CD4-positive, alpha-beta T cell treated with Interleukin-12 subunit alpha and Interleukin-12 subunit beta, for 1 hour (primary cell): ENCODE measurements around the gene ANTKMT.
A peak's percentile ranks its signal among the peaks of the same experiment; 100 is the strongest.

Source experiments
- DNase-seq: peaks from one replicate; pipeline ENCODE4 v3.0.0-alpha.2; 2020

The ANTKMT gene

GRCh38 chr16:715477-716199, 5.3 kb upstream of the ANTKMT start:
- no peak for DNase-seq

- no peak for DNase-seq
Measured at GRCh38 chr16:716200-716568, 4.8 kb upstream of the ANTKMT start.

DNA sequence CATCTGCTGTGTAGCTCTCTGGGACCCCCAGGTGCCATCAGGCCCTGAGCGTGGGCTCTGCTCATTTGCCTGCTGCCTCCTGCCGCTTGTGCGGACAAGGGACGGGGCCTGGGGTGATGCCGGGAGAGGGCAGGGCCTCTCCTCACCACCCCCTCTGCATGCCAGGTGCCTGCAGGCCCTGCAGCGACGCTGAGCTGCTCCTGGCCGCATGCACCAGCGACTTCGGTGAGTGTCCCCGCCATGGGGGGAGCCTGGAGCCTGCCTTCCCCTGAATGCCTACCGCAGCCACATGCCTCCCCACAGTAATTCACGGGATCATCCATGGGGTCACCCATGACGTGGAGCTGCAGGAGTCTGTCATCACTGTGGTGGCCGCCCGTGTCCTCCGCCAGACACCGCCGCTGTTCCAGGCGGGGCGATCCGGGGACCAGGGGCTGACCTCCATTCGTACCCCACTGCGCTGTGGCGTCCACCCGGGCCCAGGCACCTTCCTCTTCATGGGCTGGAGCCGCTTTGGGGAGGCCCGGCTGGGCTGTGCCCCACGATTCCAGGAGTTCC, 4.1 kb upstream of the ANTKMT start:
- DNase-seq = no peak

GRCh38 chr16:717450-718245, 3.3 kb upstream of the ANTKMT start:
- no peak for DNase-seq

GRCh38 chr16:718389-718788, 2.6 kb upstream of the ANTKMT start:
- DNase-seq = no peak

- no peak for DNase-seq
Measured at GRCh38 chr16:718922-719321, 2.0 kb upstream of the ANTKMT start.

DNA sequence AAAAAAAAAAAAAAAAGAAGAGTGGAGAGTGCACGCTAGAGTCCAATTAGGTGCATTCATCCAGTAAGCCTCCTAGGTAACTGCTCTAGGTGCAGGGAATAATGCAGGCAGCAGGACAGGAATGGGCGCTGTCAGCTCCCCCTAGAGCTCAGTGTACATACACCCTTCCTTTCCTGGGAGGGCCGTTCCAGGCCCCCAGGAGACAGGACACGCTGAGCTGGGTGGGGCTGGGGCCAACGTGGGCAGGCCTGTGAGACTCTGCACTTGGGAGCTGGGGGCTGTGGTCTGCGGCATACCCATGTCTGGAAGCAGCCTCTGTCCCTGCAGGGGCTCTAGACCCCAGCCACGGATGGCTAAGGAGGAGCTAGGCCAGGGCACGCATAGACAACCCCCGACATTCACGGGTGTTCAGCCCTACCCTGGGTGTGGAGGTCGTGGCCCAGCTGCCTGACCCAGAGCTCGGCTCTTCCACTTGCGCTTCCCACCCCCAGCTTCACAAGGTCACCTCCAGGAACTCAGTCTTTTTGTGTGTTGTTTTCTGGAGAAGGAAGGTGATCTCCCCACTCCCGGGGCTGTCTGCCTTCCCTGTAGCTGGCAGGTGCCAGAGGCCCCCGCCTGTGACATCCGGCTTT, 1.0 kb upstream of the ANTKMT start:
- no peak for DNase-seq

- peak; percentile 35 for DNase-seq
Measured at GRCh38 chr16:720447-720989, 428 bp upstream of the ANTKMT start.

DNA sequence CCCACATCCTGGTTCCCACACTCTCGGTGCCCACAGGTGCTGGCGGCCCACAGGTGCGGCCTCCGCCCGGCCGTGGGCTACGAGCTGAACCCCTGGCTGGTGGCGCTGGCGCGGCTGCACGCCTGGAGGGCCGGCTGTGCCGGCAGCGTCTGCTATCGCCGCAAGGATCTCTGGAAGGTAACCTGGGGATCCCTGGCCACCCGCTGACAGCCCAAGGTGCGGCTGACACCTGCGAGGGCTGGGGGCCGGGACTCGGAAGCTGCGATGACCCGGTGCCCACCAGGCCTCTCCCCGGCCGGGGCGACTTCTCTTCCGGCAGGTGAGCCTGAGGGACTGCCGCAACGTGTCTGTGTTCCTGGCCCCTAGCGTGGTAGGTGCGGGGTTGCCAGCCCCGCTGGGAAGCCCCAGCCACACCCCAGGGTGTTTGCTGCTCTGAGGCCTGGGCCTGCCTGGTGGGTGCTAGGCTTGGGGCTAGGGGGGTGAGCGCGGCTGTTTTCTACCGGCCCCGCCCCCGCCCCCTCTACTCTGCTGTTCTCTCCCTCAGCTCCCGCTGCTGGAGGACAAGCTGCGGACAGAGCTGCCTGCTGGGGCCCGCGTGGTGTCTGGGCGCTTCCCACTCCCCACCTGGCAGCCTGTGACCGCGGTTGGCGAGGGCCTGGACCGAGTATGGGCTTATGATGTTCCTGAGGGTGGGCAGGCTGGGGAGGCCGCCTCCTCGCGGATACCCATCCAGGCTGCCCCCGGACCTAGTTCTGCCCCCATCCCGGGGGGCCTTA, 1.0 kb downstream of the ANTKMT start:
- DNase-seq = peak; percentile 53

DNA sequence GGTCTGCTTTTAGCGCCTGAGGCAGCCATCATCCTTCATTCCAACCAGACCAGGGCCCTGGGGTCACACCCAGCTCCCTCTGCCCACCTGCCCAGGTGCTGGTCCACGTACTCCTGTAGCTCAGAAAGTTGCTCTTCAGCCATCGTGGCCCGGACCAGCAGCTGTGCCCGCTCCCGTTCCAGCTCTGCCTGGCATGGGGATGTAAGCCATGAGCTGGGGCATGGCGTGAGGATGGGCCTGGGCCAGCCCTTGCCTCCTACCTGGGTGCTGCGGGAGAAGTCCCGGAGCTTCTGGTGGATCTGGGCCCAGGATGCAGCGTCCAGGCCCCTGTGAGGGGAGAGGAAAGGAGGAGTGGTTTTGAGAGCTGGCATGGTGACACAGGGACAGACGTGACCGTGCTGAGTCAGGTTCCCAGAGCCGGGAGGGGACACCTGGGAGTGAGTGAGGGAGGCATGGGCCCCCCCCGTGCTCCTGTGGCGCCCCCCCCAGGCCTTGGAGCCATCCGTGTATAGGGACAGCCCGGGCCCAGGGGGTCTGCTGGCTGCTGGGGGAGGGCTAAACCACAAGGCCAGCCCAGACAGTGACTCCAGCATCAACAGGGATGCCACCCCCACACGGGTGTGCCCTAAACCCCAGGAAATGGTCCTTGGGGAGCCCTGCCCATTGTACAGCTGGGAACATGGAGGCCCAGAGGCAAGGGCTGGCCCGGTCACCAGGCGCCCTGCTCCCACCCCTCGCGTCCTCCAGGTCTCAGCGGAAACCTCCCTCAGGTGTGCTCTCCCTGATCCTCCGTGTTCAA, 2.1 kb downstream of the ANTKMT start:
- no peak for DNase-seq

DNA sequence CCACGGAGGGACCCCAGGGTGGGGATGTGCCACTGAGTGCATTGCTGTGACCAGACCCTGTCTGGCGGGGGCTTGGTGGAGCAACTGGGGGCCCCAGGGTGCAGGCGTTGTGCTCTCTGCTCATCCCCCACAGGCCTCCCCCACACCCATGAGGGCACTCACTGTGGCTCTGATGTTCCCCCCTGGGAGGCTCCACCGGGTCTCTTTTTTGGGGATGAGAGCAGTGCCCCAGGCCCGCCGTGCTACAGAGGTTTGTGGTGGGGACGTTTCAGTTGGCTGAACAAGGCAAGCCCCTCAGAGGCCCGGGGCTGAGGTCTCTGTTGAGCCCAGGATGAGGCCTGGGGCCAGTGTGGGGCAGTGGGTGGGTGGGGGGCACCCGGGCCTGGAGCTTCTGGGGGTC, 2.7 kb downstream of the ANTKMT start:
- DNase-seq = no peak

GRCh38 chr16:724188-725040, 3.5 kb downstream of the ANTKMT start:
- DNase-seq = no peak

GRCh38 chr16:725041-725376, 4.1 kb downstream of the ANTKMT start:
- DNase-seq = no peak

- no peak for DNase-seq
Measured at GRCh38 chr16:725463-726187, 4.7 kb downstream of the ANTKMT start.

- no peak for DNase-seq
Measured at GRCh38 chr16:726188-726437, 5.2 kb downstream of the ANTKMT start.

GRCh38 chr16:726438-727290, 5.7 kb downstream of the ANTKMT start, which contains the start of the genes CCDC78 and HAGHL:
TSS of gene CCDC78 (minus strand) at chr16:726443. CDS start at chr16:726367, 76 bp downstream.
TSS of gene HAGHL (plus strand) at chr16:727106. CDS start at chr16:727510, 404 bp downstream.
- DNase-seq = peak; percentile 76

- peak; percentile 40 for DNase-seq
Measured at GRCh38 chr16:727291-727977, 6.5 kb downstream of the ANTKMT start.

- peak; percentile 75 for DNase-seq
Measured at GRCh38 chr16:728131-728889, 7.4 kb downstream of the ANTKMT start.
